IPS-20b (cell line): ENCODE results near the gene STEAP4.

ENCODE experiments used
- H3K27ac ChIP-seq: one replicate; pipeline ENCODE4 v1.5.1; 2013; ENCODE audit warnings: low read length
- H3K27me3 ChIP-seq: 2 replicates; pipeline ENCODE4 v1.6.1; 2013; ENCODE audit warnings: mild to moderate bottlenecking, low read length, inconsistent platforms; ENCODE audit not compliant: insufficient read depth
- H3K36me3 ChIP-seq: 2 replicates; pipeline ENCODE4 v1.6.1; 2013; ENCODE audit warnings: low read depth, mild to moderate bottlenecking, inconsistent platforms, low read length, moderate library complexity; ENCODE audit not compliant: insufficient read depth
- H3K4me1 ChIP-seq: 2 replicates; pipeline ENCODE4 v1.6.1; 2013; ENCODE audit warnings: mild to moderate bottlenecking, control low read depth, inconsistent platforms, low read length, moderate library complexity; ENCODE audit not compliant: insufficient read depth
- H3K4me3 ChIP-seq: 2 replicates; pipeline ENCODE4 v1.5.1; 2013; ENCODE audit warnings: mild to moderate bottlenecking, low read length, inconsistent platforms
- H3K9ac ChIP-seq: 2 replicates; pipeline ENCODE4 v1.6.1; 2013; ENCODE audit warnings: low read depth, mild to moderate bottlenecking, inconsistent platforms, low read length, moderate library complexity
- H3K9me3 ChIP-seq: 2 replicates; pipeline ENCODE4 v1.6.1; 2013; ENCODE audit warnings: mild to moderate bottlenecking, low read depth, low read length, inconsistent platforms; ENCODE audit not compliant: insufficient read depth

Gene STEAP4

GRCh38 chr7:88230646-88231045 is 76.0 kb downstream of the STEAP4 start:
- Histone ChIP-seq H3K4me1 (no peaks in the 10 kb centered on the region), H3K9ac (no peak overlapping the region), H3K4me3 (no peak overlapping the region), H3K36me3 (no peaks in the 10 kb centered on the region), H3K27ac (no peak overlapping the region), H3K27me3 (no peaks in the 10 kb centered on the region), H3K9me3 (no peaks in the 10 kb centered on the region)

- no peak overlapping the region for H3K27ac ChIP-seq
- H3K36me3 ChIP-seq: no peaks in the 10 kb centered on the region
- H3K9ac ChIP-seq: no peak overlapping the region
- H3K4me3 ChIP-seq: no peak overlapping the region
- H3K4me1 ChIP-seq: no peaks in the 10 kb centered on the region
- H3K27me3 ChIP-seq: no peaks in the 10 kb centered on the region
- no peaks in the 10 kb centered on the region for H3K9me3 ChIP-seq
Measured at GRCh38 chr7:88229302-88229995, 77.2 kb downstream of the STEAP4 start.

- Histone ChIP-seq H3K36me3 (no peaks in the 10 kb centered on the region), H3K27me3 (no peaks in the 10 kb centered on the region), H3K9me3 (no peaks in the 10 kb centered on the region), H3K27ac (no peak overlapping the region), H3K4me3 (no peak overlapping the region), H3K9ac (no peak overlapping the region), H3K4me1 (no peaks in the 10 kb centered on the region)
Measured at GRCh38 chr7:88226886-88227516, 79.7 kb downstream of the STEAP4 start.

GRCh38 chr7:88226201-88226600 is 80.5 kb downstream of the STEAP4 start:
- no peak overlapping the region for H3K9ac ChIP-seq
- no peaks in the 10 kb centered on the region for H3K36me3 ChIP-seq
- H3K27ac ChIP-seq: no peak overlapping the region
- H3K9me3 ChIP-seq: no peaks in the 10 kb centered on the region
- H3K27me3 ChIP-seq: no peaks in the 10 kb centered on the region
- no peak overlapping the region for H3K4me3 ChIP-seq
- no peaks in the 10 kb centered on the region for H3K4me1 ChIP-seq

- no peak overlapping the region for H3K9ac ChIP-seq
- H3K9me3 ChIP-seq: no peaks in the 10 kb centered on the region
- no peaks in the 10 kb centered on the region for H3K36me3 ChIP-seq
- no peaks in the 10 kb centered on the region for H3K27me3 ChIP-seq
- H3K27ac ChIP-seq: no peak overlapping the region
- H3K4me3 ChIP-seq: no peak overlapping the region
- H3K4me1 ChIP-seq: peaks cover 6% of the 10 kb centered on the region; the same call in 1 of the 2 replicates
Measured at GRCh38 chr7:88224601-88225275, 82.0 kb downstream of the STEAP4 start.

- peaks cover 10% of the 10 kb centered on the region; the same call in 1 of the 2 replicates for H3K4me1 ChIP-seq
- no peaks in the 10 kb centered on the region for H3K27me3 ChIP-seq
- H3K9ac ChIP-seq: no peak overlapping the region
- no peak overlapping the region for H3K4me3 ChIP-seq
- no peak overlapping the region for H3K27ac ChIP-seq
- H3K9me3 ChIP-seq: no peaks in the 10 kb centered on the region
- no peaks in the 10 kb centered on the region for H3K36me3 ChIP-seq
Measured at GRCh38 chr7:88223265-88223664, 83.4 kb downstream of the STEAP4 start.
